Adrenal gland (tissue), 5 donors: ENCODE data around the gene CASKIN2.
A peak's percentile ranks its signal among the peaks of the same experiment; 100 is the strongest.

Experiments used
- POLR2A ChIP-seq, 2 donors: fragments of 450-650 bp; IDR thresholded peaks; one replicate each; pipeline ENCODE4 v1.6.1; 2017; ENCODE audit warnings: antibody characterized with exemption in 2 of 2, mild to moderate bottlenecking in 2 of 2, moderate library complexity in 1 of 2
- TF ChIP-seq, protein P1 (sequence below), 6 experiments: fragments of 450-650 bp in 4 of 6; fragments of 200-600 bp in 2 of 6; sonication (generic) in 1 of 6; IDR thresholded peaks; 1 replicate in 5 of 6; 2 replicates in 1 of 6; pipeline versions ENCODE4 v1.5.1 to v1.8.0; 2016 to 2021; ENCODE audit warnings: antibody characterized with exemption in 6 of 6, mild to moderate bottlenecking in 2 of 6, moderate library complexity in 1 of 6
- donor health status: DM: no; HTN: no; CAD: no.

GRCh38 chr17:75499313-75500022 lies 15.9 kb downstream of the CASKIN2 start:
- TF ChIP-seq, protein P1, sequence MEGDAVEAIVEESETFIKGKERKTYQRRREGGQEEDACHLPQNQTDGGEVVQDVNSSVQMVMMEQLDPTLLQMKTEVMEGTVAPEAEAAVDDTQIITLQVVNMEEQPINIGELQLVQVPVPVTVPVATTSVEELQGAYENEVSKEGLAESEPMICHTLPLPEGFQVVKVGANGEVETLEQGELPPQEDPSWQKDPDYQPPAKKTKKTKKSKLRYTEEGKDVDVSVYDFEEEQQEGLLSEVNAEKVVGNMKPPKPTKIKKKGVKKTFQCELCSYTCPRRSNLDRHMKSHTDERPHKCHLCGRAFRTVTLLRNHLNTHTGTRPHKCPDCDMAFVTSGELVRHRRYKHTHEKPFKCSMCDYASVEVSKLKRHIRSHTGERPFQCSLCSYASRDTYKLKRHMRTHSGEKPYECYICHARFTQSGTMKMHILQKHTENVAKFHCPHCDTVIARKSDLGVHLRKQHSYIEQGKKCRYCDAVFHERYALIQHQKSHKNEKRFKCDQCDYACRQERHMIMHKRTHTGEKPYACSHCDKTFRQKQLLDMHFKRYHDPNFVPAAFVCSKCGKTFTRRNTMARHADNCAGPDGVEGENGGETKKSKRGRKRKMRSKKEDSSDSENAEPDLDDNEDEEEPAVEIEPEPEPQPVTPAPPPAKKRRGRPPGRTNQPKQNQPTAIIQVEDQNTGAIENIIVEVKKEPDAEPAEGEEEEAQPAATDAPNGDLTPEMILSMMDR (IDR thresholded peaks at IDR 0.05), result peak in 1 of 6 experiments; percentile 4
- TF ChIP-seq POLR2A (IDR thresholded peaks at IDR 0.05), result no peak
